H9 (cell line): ENCODE data around the gene NCAM1. TPM values are rescaled to one million over a fixed set of nuclear protein-coding genes. Genes with fewer than 3 reads are reported as not detected.

Experiments used
- DNase-seq: peaks from one replicate; pipeline ENCODE4 v3.0.0-alpha.2; 2017
- H2AFZ ChIP-seq: one replicate; pipeline ENCODE4 v1.6.1; 2013; ENCODE audit warnings: mild to moderate bottlenecking, low read length, control low read depth, moderate library complexity
- H2AK5ac ChIP-seq: 2 replicates; pipeline ENCODE4 v1.6.1; 2013; ENCODE audit warnings: low read length, control low read depth, mixed read lengths; ENCODE audit not compliant: insufficient read length
- H2BK120ac ChIP-seq: one replicate; pipeline ENCODE4 v1.6.1; 2013; ENCODE audit warnings: low read depth, mild to moderate bottlenecking, low read length, control low read depth, inconsistent platforms; ENCODE audit not compliant: poor library complexity, severe bottlenecking
- H2BK12ac ChIP-seq: 2 replicates; pipeline ENCODE4 v1.6.1; 2013; ENCODE audit warnings: low read length, control low read depth, mixed read lengths, low read depth; ENCODE audit not compliant: insufficient read length
- H2BK15ac ChIP-seq: 2 replicates; pipeline ENCODE4 v1.6.1; 2013; ENCODE audit warnings: low read depth, low read length, control low read depth
- H2BK20ac ChIP-seq: one replicate; pipeline ENCODE4 v1.6.1; 2013; ENCODE audit warnings: low read depth, mild to moderate bottlenecking, low read length, control low read depth, inconsistent platforms; ENCODE audit not compliant: poor library complexity, severe bottlenecking
- H2BK5ac ChIP-seq: 2 replicates; pipeline ENCODE4 v1.6.1; 2013; ENCODE audit warnings: low read length, control low read depth, mixed read lengths; ENCODE audit not compliant: insufficient read length
- H3K14ac ChIP-seq: 2 replicates; pipeline ENCODE4 v1.6.1; 2013; ENCODE audit warnings: low read length, control low read depth; ENCODE audit not compliant: insufficient read depth
- H3K18ac ChIP-seq: 2 replicates; pipeline ENCODE4 v1.6.1; 2013; ENCODE audit warnings: low read depth, mild to moderate bottlenecking, mixed read lengths, low read length, control low read depth; ENCODE audit not compliant: insufficient read length
- H3K23ac ChIP-seq: 2 replicates; pipeline ENCODE4 v1.6.1; 2013; ENCODE audit warnings: low read length, control low read depth, mixed read lengths, low read depth; ENCODE audit not compliant: insufficient read length
- H3K23me2 ChIP-seq: 2 replicates; pipeline ENCODE4 v1.6.1; 2013; ENCODE audit warnings: low read depth, mild to moderate bottlenecking, mixed read lengths, low read length, control low read depth; ENCODE audit not compliant: insufficient read length, poor library complexity, severe bottlenecking
- H3K27ac ChIP-seq: 2 replicates; pipeline ENCODE4 v1.5.1; 2013; ENCODE audit warnings: low read length, control low read depth, mixed read lengths, low read depth; ENCODE audit not compliant: insufficient read length
- H3K27me3 ChIP-seq: 2 replicates; pipeline ENCODE4 v1.6.1; 2013; ENCODE audit warnings: low read length, control low read depth, inconsistent platforms; ENCODE audit not compliant: insufficient read depth
- H3K4ac ChIP-seq: 2 replicates; pipeline ENCODE4 v1.6.1; 2013; ENCODE audit warnings: low read depth, mild to moderate bottlenecking, control low read depth, inconsistent platforms, low read length, moderate library complexity
- H3K4me1 ChIP-seq: 2 replicates; pipeline ENCODE4 v1.6.1; 2013; ENCODE audit warnings: low read length, control low read depth, inconsistent platforms; ENCODE audit not compliant: insufficient read depth
- H3K4me2 ChIP-seq: 2 replicates; pipeline ENCODE4 v1.6.1; 2013; ENCODE audit warnings: low read length, control low read depth, mixed read lengths; ENCODE audit not compliant: insufficient read length, insufficient read depth
- H3K56ac ChIP-seq: 2 replicates; pipeline ENCODE4 v1.6.1; 2013; ENCODE audit warnings: low read depth, mild to moderate bottlenecking, mixed read lengths, low read length, control low read depth; ENCODE audit not compliant: insufficient read length
- H3K79me1 ChIP-seq: 2 replicates; pipeline ENCODE4 v1.6.1; 2013; ENCODE audit warnings: low read depth, mild to moderate bottlenecking, moderate library complexity, low read length, control low read depth, inconsistent platforms; ENCODE audit not compliant: insufficient read depth, poor library complexity, severe bottlenecking
- H3K79me2 ChIP-seq: 2 replicates; pipeline ENCODE4 v1.6.1; 2013; ENCODE audit warnings: low read length, control low read depth, inconsistent platforms; ENCODE audit not compliant: insufficient read depth
- H3K9ac ChIP-seq: 2 replicates; pipeline ENCODE4 v1.6.1; 2013; ENCODE audit warnings: low read length, control low read depth, mixed read lengths; ENCODE audit not compliant: insufficient read length; ENCODE audit errors: extremely low read depth
- H3K9me3 ChIP-seq: one replicate; pipeline ENCODE4 v1.6.1; 2013; ENCODE audit warnings: low read depth, low read length, inconsistent platforms; ENCODE audit not compliant: control insufficient read depth
- H3T11ph ChIP-seq: one replicate; pipeline ENCODE4 v1.6.1; 2013; ENCODE audit warnings: mild to moderate bottlenecking, low read length, control low read depth, inconsistent platforms
- H4K20me1 ChIP-seq: one replicate; pipeline ENCODE4 v1.6.1; 2013; ENCODE audit not compliant: control insufficient read depth, insufficient read length, insufficient read depth
- H4K5ac ChIP-seq: 2 replicates; pipeline ENCODE4 v1.6.1; 2013; ENCODE audit warnings: low read depth, mild to moderate bottlenecking, mixed read lengths, low read length, control low read depth; ENCODE audit not compliant: insufficient read length
- H4K8ac ChIP-seq: replicated peaks from 2 replicates; pipeline ENCODE4 v1.6.1; 2013; ENCODE audit warnings: low read length, control low read depth, mixed read lengths, low read depth; ENCODE audit not compliant: insufficient read length
- H4K91ac ChIP-seq: 2 replicates; pipeline ENCODE4 v1.6.1; 2013; ENCODE audit warnings: low read depth, mild to moderate bottlenecking, moderate library complexity, mixed read lengths, low read length, control low read depth; ENCODE audit not compliant: insufficient read length
- H3K27ac Mint-ChIP-seq, 3 experiments: 2 replicates in 2 of 3; 3 replicates in 1 of 3; pipeline ENCODE4 v1.8.0; 2020 to 2021; ENCODE audit warnings: mixed read lengths in 3 of 3, mild to moderate bottlenecking in 1 of 3, moderate library complexity in 1 of 3
- H3K27me3 Mint-ChIP-seq: 2 replicates; pipeline ENCODE4 v1.8.0; 2021; ENCODE audit warnings: low read depth, mild to moderate bottlenecking, moderate library complexity, mixed read lengths
- H3K36me3 Mint-ChIP-seq, 3 experiments: 2 replicates in 2 of 3; 3 replicates in 1 of 3; pipeline ENCODE4 v1.8.0; 2020 to 2021; ENCODE audit warnings: low read depth in 3 of 3, mixed read lengths in 3 of 3; ENCODE audit not compliant: insufficient read depth in 1 of 3
- H3K4me1 Mint-ChIP-seq, 2 experiments: 2 replicates each; pipeline ENCODE4 v1.8.0; 2020; ENCODE audit warnings: mixed read lengths in 2 of 2
- H3K4me3 Mint-ChIP-seq, 2 experiments: 2 replicates in 1 of 2; 3 replicates in 1 of 2; pipeline ENCODE4 v1.8.0; 2020 to 2021; ENCODE audit warnings: mild to moderate bottlenecking in 2 of 2, mixed read lengths in 2 of 2, moderate library complexity in 1 of 2
- H3K9me3 Mint-ChIP-seq, 2 experiments: 2 replicates in 1 of 2; 3 replicates in 1 of 2; pipeline ENCODE4 v1.8.0; 2020; ENCODE audit warnings: mild to moderate bottlenecking in 2 of 2, mixed read lengths in 2 of 2, moderate library complexity in 1 of 2
- CTCF ChIP-seq: fragments of 200-600 bp; sonication (generic); conservative IDR thresholded peaks from 3 replicates; pipeline ENCODE4 v1.8.0; 2021; ENCODE audit warnings: antibody characterized with exemption, mild to moderate bottlenecking
- WGBS: extraction: QIAGEN DNeasy Blood & Tissue Kit; methylation state at CpG from one replicate; pipeline ENCODE4 v1.1.7; 2013; ENCODE audit warnings: missing lambda C conversion rate, low lambda C conversion rate, mixed read lengths; ENCODE audit not compliant: insufficient read length; ENCODE audit errors: extremely low coverage; 5-methylcytosine and 5-hydroxymethylcytosine counted together
- total RNA-seq: library from RNA; stranded (reverse); gene quantifications from 2 replicates; pipeline ENCODE4 v1.2.1, GENCODE V29; 2021

The NCAM1 gene
- total RNA-seq, 1 experiment from 2014 or later = 2.5 TPM

DNA sequence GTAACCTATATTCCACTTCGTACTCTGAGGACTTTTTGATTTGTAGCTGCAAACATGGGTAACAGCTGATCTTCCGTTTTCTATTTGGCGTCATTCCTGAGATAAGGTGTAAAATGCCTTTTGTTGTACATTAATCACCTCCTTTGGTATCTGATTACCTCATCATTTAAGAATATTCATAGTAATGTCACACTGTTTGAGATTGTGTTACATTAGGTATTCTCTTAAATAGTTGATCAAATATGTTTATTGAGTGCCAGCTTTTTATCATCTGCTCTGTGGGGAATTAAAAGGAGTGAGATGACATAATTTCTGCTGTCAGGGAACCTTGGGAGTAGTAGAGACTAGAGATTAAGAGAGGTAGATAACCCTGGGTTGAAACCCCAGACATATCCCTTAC, 5.9 kb downstream of the NCAM1 start:
- no peak overlapping the region for H2BK20ac ChIP-seq
- H3K23me2 ChIP-seq = peaks cover 12% of the 10 kb centered on the region
- H3K79me1 ChIP-seq = no peaks in the 10 kb centered on the region
- no peak overlapping the region for H3T11ph ChIP-seq
- H4K5ac ChIP-seq = no peak overlapping the region
- H4K20me1 ChIP-seq = no peaks in the 10 kb centered on the region
- H3K79me2 ChIP-seq = no peaks in the 10 kb centered on the region; the same call in 1 of the 2 replicates
- no peak for TF ChIP-seq CTCF
- H3K4me1 ChIP-seq = peaks cover 3% of the 10 kb centered on the region; the same call in 1 of the 2 replicates
- Mint-ChIP-seq H3K4me3 (no peak overlapping the region), H3K36me3 (no peaks in the 10 kb centered on the region; a peak in 1 of 7 replicates), H3K4me1 (peaks cover 10 to 13% of the 10 kb centered on the region in 2 experiments), H3K27me3 (peaks cover 42% of the 10 kb centered on the region), H3K27ac (no peak overlapping the region), H3K9me3 (no peaks in the 10 kb centered on the region)
- no peak overlapping the region for H3K4ac ChIP-seq
- H2BK15ac ChIP-seq = no peak overlapping the region
- no peaks in the 10 kb centered on the region for H3K9me3 ChIP-seq
- no peak overlapping the region for H3K18ac ChIP-seq
- H3K56ac ChIP-seq = no peak overlapping the region
- H3K27me3 ChIP-seq = peaks cover 4% of the 10 kb centered on the region; the same call in 1 of the 2 replicates
- no peak overlapping the region for H4K91ac ChIP-seq
- no peak overlapping the region for H2AK5ac ChIP-seq
- no peak overlapping the region for H3K23ac ChIP-seq
- no peak overlapping the region for H2AFZ ChIP-seq
- no CpG with 5 or more reads among the region's 3 CpGs for WGBS
- no peak overlapping the region for H4K8ac ChIP-seq
- no peak overlapping the region for H3K14ac ChIP-seq
- H2BK12ac ChIP-seq = no peak overlapping the region
- no peak overlapping the region for H2BK5ac ChIP-seq
- H3K4me2 ChIP-seq = no peak overlapping the region
- H3K27ac ChIP-seq = no peak overlapping the region
- DNase-seq = no peak
- no peak overlapping the region for H2BK120ac ChIP-seq
- H3K9ac ChIP-seq = no peak overlapping the region
